PC-9 (cell line): Measurements from ENCODE around the gene SRL. TPM values are rescaled to one million over a fixed set of nuclear protein-coding genes. Genes with fewer than 3 reads are reported as not detected.

ENCODE experiments used
- BruUV-seq: library from RNA; stranded (reverse); fragments of 400-500 nt; replicated peaks from 2 replicates; lab custom pipeline; 2021; lab: Mats Ljungman, UMichigan
- CTCF ChIA-PET: fragments of 300-600 bp; sonication (Branson Sonifier 250); formaldehyde crosslinking; loops from one replicate; lab custom pipeline; 2022; ENCODE audit warnings: antibody characterized with exemption; lab: Charles Lee
- POLR2A ChIA-PET: fragments of 300-600 bp; sonication (Branson Sonifier 250); formaldehyde crosslinking; loops from one replicate; lab custom pipeline; 2022; ENCODE audit warnings: antibody characterized with exemption; ENCODE audit not compliant: unreplicated experiment; lab: Charles Lee
- DNase-seq, 2 experiments: peaks; one replicate each; pipeline versions ENCODE4 v3.0.0 to v3.0.0-alpha.2; 2015 to 2022; ENCODE audit warnings: mixed read lengths in 1 of 2
- H2AFZ ChIP-seq: fragments of 200-600 bp; sonication (generic); 2 replicates; pipeline ENCODE4 v1.8.1; 2017; ENCODE audit warnings: antibody characterized with exemption
- H3F3A ChIP-seq: fragments of 200-600 bp; sonication (generic); 2 replicates; pipeline ENCODE4 v1.8.1; 2017; ENCODE audit warnings: antibody characterized with exemption, mild to moderate bottlenecking, low read depth; ENCODE audit not compliant: insufficient read depth
- H3K27ac ChIP-seq: fragments of 200-600 bp; sonication (generic); 2 replicates; pipeline ENCODE4 v1.6.1; 2016; ENCODE audit warnings: mixed run types
- H3K27me3 ChIP-seq: fragments of 200-600 bp; sonication (generic); 2 replicates; pipeline ENCODE4 v1.6.1; 2016; ENCODE audit warnings: low read depth, mixed run types; ENCODE audit not compliant: insufficient read depth
- H3K36me3 ChIP-seq: fragments of 200-600 bp; sonication (generic); 2 replicates; pipeline ENCODE4 v1.6.1; 2016; ENCODE audit warnings: low read depth, mixed run types
- H3K4me1 ChIP-seq: fragments of 200-600 bp; sonication (generic); replicated peaks from 2 replicates; pipeline ENCODE4 v1.6.1; 2016; ENCODE audit warnings: mixed run types; ENCODE audit not compliant: insufficient read depth
- H3K4me2 ChIP-seq: fragments of 200-600 bp; sonication (generic); 2 replicates; pipeline ENCODE4 v1.6.1; 2017; ENCODE audit warnings: mixed run types
- H3K4me3 ChIP-seq: fragments of 200-600 bp; sonication (generic); 2 replicates; pipeline ENCODE4 v1.6.1; 2016; ENCODE audit warnings: mixed run types
- H3K79me2 ChIP-seq: fragments of 200-600 bp; sonication (generic); 2 replicates; pipeline ENCODE4 v1.6.1; 2017; ENCODE audit warnings: low read depth, mixed run types
- H3K9me2 ChIP-seq: fragments of 200-600 bp; sonication (generic); 2 replicates; pipeline ENCODE4 v1.8.1; 2017; ENCODE audit warnings: mild to moderate bottlenecking; ENCODE audit not compliant: insufficient read depth
- H3K9me3 ChIP-seq: fragments of 200-600 bp; sonication (generic); 2 replicates; pipeline ENCODE4 v1.8.1; 2016; ENCODE audit warnings: low read depth; ENCODE audit not compliant: insufficient read depth
- H4K20me1 ChIP-seq: fragments of 200-600 bp; sonication (generic); 2 replicates; pipeline ENCODE4 v1.8.1; 2017; ENCODE audit not compliant: insufficient read depth
- CTCF ChIP-seq: fragments of 200-600 bp; sonication (generic); conservative IDR thresholded peaks from 2 replicates; pipeline ENCODE4 v1.6.1; 2017; ENCODE audit warnings: mixed run types, antibody characterized with exemption, mild to moderate bottlenecking, moderate library complexity
- EZH2 ChIP-seq: fragments of 200-600 bp; sonication (generic); IDR thresholded peaks from 2 replicates; pipeline ENCODE4 v1.8.0; 2017; ENCODE audit warnings: antibody characterized with exemption, low read depth
- intact Hi-C: fragments of 100-400 bp; cut with micrococcal nuclease; formaldehyde crosslinking; loops from one replicate; pipeline ENCODE4 v1.10.0; 2022; ENCODE audit not compliant: unreplicated experiment
- total RNA-seq: library from RNA; stranded (reverse); gene quantifications from 2 replicates; pipeline ENCODE4 v1.2.3, GENCODE V29; 2021

SRL gene
- total RNA-seq, 1 experiment from 2014 or later = not detected

GRCh38 chr16:4244254-4245076, 2.6 kb upstream of the SRL start:
- H3K27ac ChIP-seq = no peak overlapping the region
- TF ChIP-seq CTCF = no peak
- TF ChIP-seq EZH2 = no peak
- DNase-seq = peak in 1 of 2 experiments; percentile 34
- CTCF ChIA-PET = interaction anchor here (0.9 kb wide), 1 partner anchor 13 kb away, joined by 3 read pairs; no protein-coding TSS in a partner anchor
- intact Hi-C loops = no loop called here
- no peaks in the 10 kb centered on the region for H3K4me1 ChIP-seq
- H3K27me3 ChIP-seq = no peaks in the 10 kb centered on the region
- H3K79me2 ChIP-seq = no peaks in the 10 kb centered on the region
- H3K4me3 ChIP-seq = no peak overlapping the region
- no peaks in the 10 kb centered on the region for H3K9me3 ChIP-seq
- H3K4me2 ChIP-seq = no peak overlapping the region
- BruUV-seq = no TSS peak
- H2AFZ ChIP-seq = no peak overlapping the region
- peaks cover 5% of the 10 kb centered on the region; the same call in 1 of the 2 replicates for H3F3A ChIP-seq
- no peaks in the 10 kb centered on the region for H3K36me3 ChIP-seq
- H3K9me2 ChIP-seq = no peaks in the 10 kb centered on the region
- no peaks in the 10 kb centered on the region for H4K20me1 ChIP-seq
- POLR2A ChIA-PET = interaction anchor here (0.6 kb wide), 2 partner anchors 125 to 284 kb away, joined by 3 to 7 read pairs; no protein-coding TSS in a partner anchor

GRCh38 chr16:4241258-4241927, 487 bp downstream of the SRL start:
- intact Hi-C loops = no loop called here
- Histone ChIP-seq H3K27me3 (no peaks in the 10 kb centered on the region), H3K4me1 (no peaks in the 10 kb centered on the region), H3K9me3 (no peaks in the 10 kb centered on the region), H3K9me2 (no peaks in the 10 kb centered on the region), H2AFZ (no peak overlapping the region), H3K4me3 (no peak overlapping the region), H3K4me2 (no peak overlapping the region), H3F3A (peaks cover 5% of the 10 kb centered on the region; the same call in 1 of the 2 replicates), H3K27ac (no peak overlapping the region), H4K20me1 (no peaks in the 10 kb centered on the region), H3K36me3 (no peaks in the 10 kb centered on the region), H3K79me2 (no peaks in the 10 kb centered on the region)
- CTCF ChIA-PET = no interaction called here
- TF ChIP-seq EZH2 (no peak), CTCF (no peak)
- POLR2A ChIA-PET = interaction anchor here (0.6 to 0.8 kb wide), 3 partner anchors 13 to 1214 kb away, joined by 3 to 15 read pairs (median 4); no protein-coding TSS in a partner anchor
- BruUV-seq = no TSS peak
- DNase-seq = peak in 1 of 2 experiments; percentile 3

GRCh38 chr16:4240624-4241023, 1.3 kb downstream of the SRL start:
- no peaks in the 10 kb centered on the region for H3K4me1 ChIP-seq
- TF ChIP-seq EZH2 (no peak), CTCF (no peak)
- no peaks in the 10 kb centered on the region for H4K20me1 ChIP-seq
- no peak overlapping the region for H2AFZ ChIP-seq
- peaks cover 5% of the 10 kb centered on the region; the same call in 1 of the 2 replicates for H3F3A ChIP-seq
- peak in 1 of 2 experiments; percentile 31 for DNase-seq
- H3K9me2 ChIP-seq = no peaks in the 10 kb centered on the region
- H3K4me3 ChIP-seq = no peak overlapping the region
- no peaks in the 10 kb centered on the region for H3K36me3 ChIP-seq
- no peak overlapping the region for H3K4me2 ChIP-seq
- no TSS peak for BruUV-seq
- ChIA-PET POLR2A (no interaction called here), CTCF (no interaction called here)
- no peaks in the 10 kb centered on the region for H3K79me2 ChIP-seq
- no peaks in the 10 kb centered on the region for H3K27me3 ChIP-seq
- intact Hi-C loops = no loop called here
- no peaks in the 10 kb centered on the region for H3K9me3 ChIP-seq
- H3K27ac ChIP-seq = no peak overlapping the region
